GM19438 (cell line): ENCODE data around the gene PRB4.
"Not testable (repeated sequence)": the region's sequence is repeated elsewhere in the genome, so short reads cannot be mapped to it uniquely, and the experiment has no call there.

Experiments
- ATAC-seq: cut with Tn5 transposase; IDR thresholded peaks from one replicate; pipeline ENCODE4 v1.9.1; 2021; ENCODE audit warnings: low read depth; ENCODE audit not compliant: unreplicated experiment

Gene PRB4

GRCh38 chr12:11310336-11310735 is at the start of gene PRB4:
PRB4 (minus strand) TSS chr12:11310436; CDS start chr12:11310398, 38 bp downstream.
- ATAC-seq = no peak

GRCh38 chr12:11351736-11352135 is 41.5 kb upstream of the PRB4 start:
- ATAC-seq = not testable (repeated sequence)

- no peak for ATAC-seq
These were observed 38.2 kb upstream of the PRB4 start for GRCh38 chr12:11348439-11348838.

GRCh38 chr12:11347810-11348209 is 37.6 kb upstream of the PRB4 start:
- no peak for ATAC-seq

GRCh38 chr12:11344500-11344899 is 34.3 kb upstream of the PRB4 start:
- no peak for ATAC-seq

GRCh38 chr12:11324426-11324825 is 14.2 kb upstream of the PRB4 start:
- ATAC-seq = no peak

- no peak for ATAC-seq
These were observed 11.7 kb upstream of the PRB4 start for GRCh38 chr12:11321980-11322379.

GRCh38 chr12:11307143-11307542 is 3.1 kb downstream of the PRB4 start:
- ATAC-seq = no peak

GRCh38 chr12:11273449-11273848 is 36.8 kb downstream of the PRB4 start:
- no peak for ATAC-seq

- ATAC-seq = no peak
These were observed 40.6 kb downstream of the PRB4 start, which contains the start of gene PRB3 for GRCh38 chr12:11269607-11270006. PRB3 (minus strand) TSS chr12:11269707; CDS start chr12:11269669, 38 bp downstream.

GRCh38 chr12:11264501-11264900 is 45.7 kb downstream of the PRB4 start:
- ATAC-seq = no peak
